Stimulated activated naive CD8-positive, alpha-beta T cell treated with anti-CD3 and anti-CD28 coated beads, Interleukin-15, amount 100 ng/mL, for 72 hours (primary cell): Measurements from ENCODE around the gene LCN6.

Source experiments
- ATAC-seq: fragments of 150-1000 bp; cut with Tn5 transposase; 2 replicates; pipeline ENCODE4 v1.10.0; 2021; ENCODE audit warnings: mild to moderate bottlenecking, moderate library complexity
- DNase-seq, 2 donors: peaks; one replicate each; pipeline ENCODE4 v3.0.0; 2021 to 2022
- H3K27ac Mint-ChIP-seq, 2 donors: one replicate each; pipeline ENCODE4 v1.8.0; 2022; ENCODE audit warnings: mild to moderate bottlenecking in 2 of 2, mixed read lengths in 2 of 2, moderate library complexity in 2 of 2
- H3K27me3 Mint-ChIP-seq: one replicate; pipeline ENCODE4 v1.8.0; 2022; ENCODE audit warnings: mixed read lengths
- H3K4me1 Mint-ChIP-seq: one replicate; pipeline ENCODE4 v1.8.0; 2022; ENCODE audit warnings: mild to moderate bottlenecking, mixed read lengths
- H3K4me3 Mint-ChIP-seq, 2 donors: one replicate each; pipeline ENCODE4 v1.8.0; 2022; ENCODE audit warnings: mild to moderate bottlenecking in 2 of 2, mixed read lengths in 2 of 2, moderate library complexity in 1 of 2
- H3K9me3 Mint-ChIP-seq, 2 donors: one replicate each; pipeline ENCODE4 v1.8.0; 2022; ENCODE audit warnings: mixed read lengths in 2 of 2

The LCN6 gene

DNA sequence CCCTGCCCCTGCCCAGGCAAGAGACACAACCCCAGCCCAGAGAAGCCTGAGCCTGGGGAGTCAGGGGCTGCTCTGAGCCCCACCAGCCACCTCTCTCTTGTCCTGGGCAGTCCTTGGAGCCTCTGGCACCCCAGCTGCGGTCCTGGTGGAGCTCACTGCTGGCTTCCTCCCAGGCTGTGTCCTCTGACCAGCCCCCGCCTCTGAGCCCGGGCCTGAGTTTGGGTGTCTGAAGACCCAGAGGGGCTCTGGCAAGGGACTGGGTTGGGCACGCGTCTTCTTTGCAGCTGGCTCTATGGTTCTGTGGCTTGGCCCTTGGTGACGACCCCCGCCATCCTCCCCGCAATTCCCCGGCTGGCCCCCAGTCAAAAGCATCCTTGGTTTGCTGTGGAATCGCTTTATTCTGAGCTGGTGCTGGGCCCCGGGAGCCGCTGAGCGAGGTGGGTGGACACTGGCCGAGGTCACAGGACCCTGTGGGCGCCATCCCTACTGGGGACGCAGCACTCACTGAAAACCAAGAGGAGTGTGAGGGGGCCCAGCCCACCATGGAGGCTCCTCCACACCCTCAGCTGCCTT is 4.6 kb downstream of the LCN6 start:
- peaks cover 39% of the 10 kb centered on the region for H3K4me1 Mint-ChIP-seq
- peaks cover 35% of the 10 kb centered on the region for H3K27me3 Mint-ChIP-seq
- ATAC-seq (no peak), DNase-seq (no peak)
- no peak overlapping the region for H3K27ac Mint-ChIP-seq
- H3K9me3 Mint-ChIP-seq: no peaks in the 10 kb centered on the region
- H3K4me3 Mint-ChIP-seq: no peak overlapping the region

DNA sequence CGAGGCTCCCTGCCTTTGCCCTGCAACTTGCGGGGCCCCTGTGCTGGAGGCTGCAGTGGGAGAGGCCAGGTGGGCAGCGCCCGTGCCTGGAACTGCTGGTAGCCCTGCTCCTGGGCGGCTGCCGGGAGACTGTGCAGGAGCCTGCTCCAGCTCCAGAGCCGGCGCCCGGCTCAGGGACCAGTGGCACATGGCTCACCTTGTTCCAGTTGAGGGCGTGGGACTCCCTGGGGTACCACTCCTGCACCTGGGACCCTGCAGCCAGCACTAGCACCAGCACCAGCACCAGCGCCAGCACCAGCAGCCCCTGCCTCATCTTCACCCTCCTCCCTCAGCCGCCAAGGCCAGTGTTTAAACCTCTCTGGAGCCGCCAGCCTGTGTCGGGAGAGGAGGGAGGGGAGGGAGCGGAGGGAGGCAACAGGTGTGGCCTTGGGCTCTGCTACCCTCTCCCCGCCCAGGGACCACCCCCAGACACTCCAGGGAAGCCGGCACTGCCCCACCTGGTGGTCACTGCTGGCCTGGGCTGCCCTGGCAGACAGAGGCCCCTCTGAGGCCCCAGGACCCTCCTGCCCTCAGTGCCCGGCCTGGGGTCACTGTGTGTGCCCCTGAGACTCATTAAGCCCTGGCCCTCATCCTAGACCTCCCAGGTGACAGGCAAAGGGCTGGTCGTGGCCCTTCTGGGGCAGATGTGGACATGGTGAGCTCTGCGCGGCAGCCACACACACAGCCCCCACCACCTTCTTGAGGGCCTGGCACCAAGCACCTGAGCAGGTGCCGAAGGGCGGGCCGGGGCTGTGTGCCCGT is 5.5 kb downstream of the LCN6 start, which contains the start of gene LCN10:
LCN10 (minus strand) TSS at position 350 of the 801 bp plus-strand sequence; CDS start at position 313, 37 bp downstream.
- H3K4me3 Mint-ChIP-seq: peak within 1 kb of the TSS; percentile 71 to 80
- H3K27ac Mint-ChIP-seq: peak within 1 kb of the TSS in 1 of 2 donors; percentile 27

DNA sequence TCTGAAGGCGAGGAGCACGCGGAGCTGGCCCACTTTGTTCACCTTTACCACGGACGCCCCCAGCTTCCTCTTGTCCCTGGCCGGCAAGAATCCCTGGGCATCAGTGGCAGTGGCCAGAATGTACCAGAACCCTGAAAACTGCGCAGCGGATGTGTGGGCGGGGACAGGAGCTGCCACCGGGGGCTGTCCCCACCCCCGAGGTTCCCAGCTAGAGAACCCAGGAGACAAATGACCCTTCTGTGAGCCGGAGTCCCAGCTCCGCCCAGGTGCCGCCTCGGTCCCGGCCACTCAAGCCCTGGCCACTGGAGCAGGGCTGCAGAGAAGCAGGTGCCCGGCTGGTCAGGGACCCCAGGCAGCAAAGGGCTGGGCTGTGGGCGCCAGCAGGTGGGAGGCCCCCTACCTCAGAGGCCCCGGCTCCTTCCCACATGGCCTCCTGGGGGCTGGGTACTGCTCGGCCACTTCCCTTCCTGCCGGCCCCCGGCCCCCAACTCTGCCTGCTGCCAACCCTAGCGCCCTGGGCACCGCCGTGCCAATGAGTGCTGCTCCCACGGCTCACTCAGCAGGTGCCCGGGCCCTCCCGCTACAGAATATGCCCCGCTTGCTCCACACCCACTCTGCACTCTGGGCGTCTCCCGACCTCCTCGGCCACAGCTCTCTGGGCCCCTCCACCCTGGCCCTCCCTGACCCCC is 6.3 kb downstream of the LCN6 start:
- DNase-seq: peak in 1 of 2 donors; percentile 57
- peaks cover 42% of the 10 kb centered on the region for H3K4me1 Mint-ChIP-seq
- peak overlapping the region in 1 of 2 donors; percentile 19 for H3K27ac Mint-ChIP-seq
- peaks cover 18% of the 10 kb centered on the region for H3K27me3 Mint-ChIP-seq
- H3K9me3 Mint-ChIP-seq: no peaks in the 10 kb centered on the region
- peak overlapping the region; percentile 71 to 80 for H3K4me3 Mint-ChIP-seq
- ATAC-seq: peak; percentile 62

More for the DNA sequence above, 5.5 kb downstream of the LCN6 start, which contains the start of gene LCN10:
- Mint-ChIP-seq H3K4me1 (peaks cover 42% of the 10 kb centered on the region), H3K9me3 (no peaks in the 10 kb centered on the region), H3K27me3 (peaks cover 26% of the 10 kb centered on the region)
- DNase-seq (no peak), ATAC-seq (no peak)

DNA sequence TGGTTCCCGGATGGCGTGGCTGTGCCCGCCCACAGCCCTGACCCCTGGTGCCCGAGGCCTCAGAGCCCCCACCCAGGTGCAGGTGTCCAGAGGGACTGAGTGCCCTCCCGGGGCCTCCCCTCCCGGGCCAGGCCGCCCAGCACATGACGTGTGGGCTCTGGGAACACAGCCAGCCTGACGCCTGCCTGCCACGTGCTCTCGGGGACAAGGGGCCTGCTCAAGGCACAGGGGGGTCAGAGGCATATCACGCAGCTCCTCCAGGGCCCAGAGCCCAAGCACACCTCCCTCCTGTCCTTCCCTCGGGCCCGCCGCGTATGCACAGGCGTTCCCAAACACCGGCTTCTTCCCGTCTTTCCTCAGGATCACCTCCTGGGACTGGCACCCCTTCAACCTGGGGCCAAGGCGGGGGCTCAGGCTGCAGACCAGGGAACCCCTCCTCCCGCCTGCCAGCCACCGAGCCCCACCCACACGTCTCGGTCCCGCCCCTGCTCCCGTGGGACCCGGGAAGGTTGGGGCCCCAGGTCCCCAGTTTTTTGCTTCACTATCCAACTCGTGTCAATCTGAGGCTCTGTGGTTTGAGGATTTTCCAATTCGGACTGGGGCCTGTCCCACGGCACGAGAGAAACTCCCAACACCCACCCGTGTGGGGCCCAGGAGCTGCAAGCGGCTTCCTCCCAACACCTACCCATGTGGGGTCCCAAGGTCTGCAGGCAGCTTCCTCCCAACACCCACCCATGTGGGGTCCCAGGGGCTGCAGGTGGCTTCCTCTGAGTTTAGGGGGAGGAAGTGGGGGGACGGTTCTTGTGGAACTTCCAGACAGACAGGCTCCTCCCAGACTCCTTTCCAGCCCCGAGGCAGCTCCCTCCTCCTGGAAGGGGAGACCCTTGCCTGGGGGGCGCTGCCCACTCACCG is 7.1 kb downstream of the LCN6 start:
- H3K4me3 Mint-ChIP-seq: peak overlapping the region; percentile 71 to 80
- H3K4me1 Mint-ChIP-seq: peaks cover 42% of the 10 kb centered on the region
- ATAC-seq (peak; percentile 28), DNase-seq (no peak)
- no peaks in the 10 kb centered on the region for H3K9me3 Mint-ChIP-seq
- H3K27ac Mint-ChIP-seq: peak overlapping the region; percentile 72 to 92
- peaks cover 15% of the 10 kb centered on the region for H3K27me3 Mint-ChIP-seq

DNA sequence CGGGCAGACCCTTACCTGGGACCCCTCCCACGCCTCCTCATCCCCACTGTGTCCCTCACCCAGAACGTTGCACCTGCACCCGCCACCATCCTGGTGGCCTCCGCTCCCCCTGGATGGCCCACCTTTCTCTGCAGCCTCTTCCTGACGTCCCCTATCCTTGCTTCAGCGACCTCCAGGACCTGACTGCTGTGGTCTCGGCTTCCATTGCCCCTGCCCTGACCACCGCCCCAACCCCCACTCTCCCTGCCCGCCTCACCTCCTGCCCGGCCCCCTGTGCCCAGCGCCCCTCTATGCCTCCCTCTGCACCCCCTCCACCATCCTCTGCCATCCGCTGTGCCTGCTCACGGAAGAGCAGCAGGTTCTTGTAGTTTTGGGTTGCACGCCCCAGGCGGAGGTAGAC is 7.8 kb downstream of the LCN6 start:
- peaks cover 15% of the 10 kb centered on the region for H3K27me3 Mint-ChIP-seq
- no peak for DNase-seq
- peak overlapping the region in 1 of 2 donors; percentile 76 for H3K27ac Mint-ChIP-seq

DNA sequence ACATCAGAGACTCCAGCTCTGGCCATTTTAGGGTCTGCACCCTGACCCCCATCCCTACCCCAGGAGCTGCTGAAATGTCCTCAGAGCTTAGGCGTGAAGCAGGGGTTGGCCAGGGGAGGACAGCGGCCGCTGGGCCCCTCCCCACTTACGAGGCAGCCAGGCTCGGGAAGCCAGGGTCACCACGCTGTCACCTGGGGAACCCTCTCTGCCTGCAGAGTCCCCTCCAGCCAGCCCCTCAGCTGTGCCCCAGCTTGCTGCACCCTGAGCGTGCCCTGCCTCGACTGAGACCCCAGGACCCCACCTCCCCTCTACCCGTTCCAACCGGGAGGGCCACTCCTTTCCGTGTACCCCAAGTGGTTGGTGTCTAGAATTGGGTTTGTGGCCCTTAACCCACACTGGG is 8.3 kb downstream of the LCN6 start:
- Mint-ChIP-seq H3K9me3 (no peaks in the 10 kb centered on the region), H3K27ac (no peak overlapping the region), H3K27me3 (peaks cover 15% of the 10 kb centered on the region), H3K4me3 (no peak overlapping the region), H3K4me1 (peaks cover 41% of the 10 kb centered on the region)
- DNase-seq (no peak), ATAC-seq (no peak)

More for the DNA sequence above, 7.8 kb downstream of the LCN6 start:
- Mint-ChIP-seq H3K9me3 (no peaks in the 10 kb centered on the region), H3K4me1 (peaks cover 42% of the 10 kb centered on the region), H3K4me3 (peak overlapping the region; percentile 15 to 31)
- no peak for ATAC-seq

DNA sequence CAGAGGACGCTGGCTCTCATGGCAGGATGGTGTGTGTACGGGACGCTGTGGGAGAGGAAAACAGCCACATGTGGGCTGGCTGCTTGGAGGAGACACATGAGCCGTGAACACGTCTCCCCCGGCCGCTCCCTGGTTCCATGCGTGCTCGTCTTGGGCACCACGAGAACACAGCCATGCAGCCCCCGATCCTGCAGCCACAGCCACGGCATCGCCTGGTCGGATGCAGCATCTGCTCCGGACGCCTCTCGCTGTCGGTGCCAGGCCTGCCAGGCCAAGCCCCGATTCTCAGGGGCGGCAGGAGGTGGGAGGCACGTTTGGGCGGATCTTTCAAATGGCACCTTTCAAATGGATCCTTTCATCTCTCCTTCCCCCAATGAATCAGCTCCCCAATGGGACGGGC is 8.8 kb downstream of the LCN6 start:
- H3K27me3 Mint-ChIP-seq: peaks cover 15% of the 10 kb centered on the region
- no peak overlapping the region for H3K27ac Mint-ChIP-seq
- H3K9me3 Mint-ChIP-seq: no peaks in the 10 kb centered on the region
- peaks cover 44% of the 10 kb centered on the region for H3K4me1 Mint-ChIP-seq
- ATAC-seq (no peak), DNase-seq (no peak)
- no peak overlapping the region for H3K4me3 Mint-ChIP-seq

DNA sequence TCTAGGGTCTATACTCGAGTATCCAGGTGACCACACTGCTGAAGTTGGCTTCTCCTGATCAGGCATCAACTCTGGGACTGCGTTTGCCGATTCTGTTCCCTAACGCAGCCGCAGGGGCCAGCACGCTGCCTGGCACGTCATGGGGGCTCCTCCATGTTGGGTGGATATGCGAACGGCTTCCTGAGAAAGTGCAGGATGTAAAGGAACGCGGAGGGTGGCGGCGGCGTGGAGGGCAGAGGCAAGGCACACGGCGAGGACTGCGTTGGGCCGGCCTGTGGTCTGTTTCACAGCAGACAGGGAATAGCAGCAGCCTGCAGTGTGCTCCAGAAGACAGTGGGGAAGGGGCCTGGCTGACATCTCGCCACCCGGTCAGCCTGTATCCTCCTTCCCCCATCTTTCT is 9.4 kb downstream of the LCN6 start:
- H3K27ac Mint-ChIP-seq: no peak overlapping the region
- H3K4me3 Mint-ChIP-seq: no peak overlapping the region

DNA sequence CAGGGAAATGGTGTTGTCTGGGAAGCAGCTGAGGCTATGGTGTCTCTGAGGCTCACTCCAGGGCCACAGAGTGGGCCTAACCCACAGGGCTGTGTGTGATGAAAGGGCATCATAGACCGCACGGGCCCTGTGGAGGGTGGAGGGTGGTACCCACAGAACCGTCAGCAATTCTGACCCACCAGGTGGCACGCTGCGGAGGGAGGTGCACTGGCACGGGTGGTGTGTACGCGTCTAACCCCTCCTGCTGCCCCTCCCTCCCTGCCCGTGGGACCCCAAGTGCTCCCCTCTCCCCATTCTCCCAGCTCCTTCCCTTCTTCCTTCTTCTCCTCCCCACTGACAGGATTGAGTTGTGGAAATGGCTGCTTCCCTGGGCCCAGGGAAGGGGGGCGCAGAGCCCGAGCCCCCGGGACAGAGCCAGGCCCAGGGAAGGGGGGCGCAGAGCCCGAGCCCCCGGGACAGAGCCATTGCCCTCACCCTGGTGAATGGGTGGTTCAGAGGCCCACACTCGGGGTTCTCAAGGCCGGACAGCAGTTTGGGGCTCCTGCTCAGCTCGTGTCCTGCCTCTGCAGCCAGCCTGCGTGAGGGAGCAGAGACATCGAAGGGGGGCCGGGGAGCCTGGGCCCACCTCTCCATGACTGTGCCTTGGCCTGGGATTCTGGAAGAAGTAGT is 12.4 kb downstream of the LCN6 start:
- ATAC-seq (peak; percentile 16), DNase-seq (no peak)
- H3K27ac Mint-ChIP-seq: no peak overlapping the region
- peaks cover 46% of the 10 kb centered on the region for H3K4me1 Mint-ChIP-seq
- no peak overlapping the region for H3K4me3 Mint-ChIP-seq
- H3K27me3 Mint-ChIP-seq: no peaks in the 10 kb centered on the region
- no peaks in the 10 kb centered on the region for H3K9me3 Mint-ChIP-seq

More for the DNA sequence above, 9.4 kb downstream of the LCN6 start:
- H3K4me1 Mint-ChIP-seq: peaks cover 49% of the 10 kb centered on the region
- no peaks in the 10 kb centered on the region for H3K9me3 Mint-ChIP-seq
- H3K27me3 Mint-ChIP-seq: peaks cover 13% of the 10 kb centered on the region
- ATAC-seq (no peak), DNase-seq (no peak)

DNA sequence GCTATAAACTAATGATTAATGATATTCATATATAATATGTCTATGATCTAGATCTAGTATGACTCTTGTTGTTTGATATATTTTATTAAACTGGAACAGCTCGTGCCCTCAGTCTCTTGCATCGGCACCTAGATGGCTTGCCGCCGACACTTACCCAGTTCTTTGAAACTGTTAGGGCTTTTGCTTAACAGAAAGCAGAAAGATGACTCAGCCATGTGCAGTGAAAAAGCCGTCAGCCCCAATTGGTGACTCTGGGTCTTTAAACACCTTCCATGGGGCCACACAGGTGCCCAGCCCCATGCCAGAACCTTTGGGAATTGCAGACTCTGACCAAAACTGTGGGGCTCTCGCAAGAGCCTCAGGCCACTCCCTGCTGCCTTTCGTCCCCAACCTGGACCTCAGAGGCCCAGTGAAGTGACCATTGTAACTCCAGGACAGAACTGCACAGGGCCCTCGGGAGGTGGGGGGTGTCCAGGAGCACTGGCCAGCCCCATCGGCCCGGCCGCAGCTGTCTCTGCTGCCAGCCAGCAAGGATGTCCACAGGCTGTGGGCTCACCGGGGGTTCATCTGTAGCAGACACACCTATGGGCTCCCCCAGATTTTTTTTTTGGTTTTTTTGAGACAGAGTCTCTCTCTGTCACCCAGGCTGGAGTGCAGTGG is 13.4 kb downstream of the LCN6 start:
- H3K4me3 Mint-ChIP-seq: no peak overlapping the region
- DNase-seq (no peak), ATAC-seq (peak; percentile 70)
- no peaks in the 10 kb centered on the region for H3K27me3 Mint-ChIP-seq
- peaks cover 38% of the 10 kb centered on the region for H3K4me1 Mint-ChIP-seq
- H3K27ac Mint-ChIP-seq: no peak overlapping the region
- H3K9me3 Mint-ChIP-seq: no peaks in the 10 kb centered on the region

DNA sequence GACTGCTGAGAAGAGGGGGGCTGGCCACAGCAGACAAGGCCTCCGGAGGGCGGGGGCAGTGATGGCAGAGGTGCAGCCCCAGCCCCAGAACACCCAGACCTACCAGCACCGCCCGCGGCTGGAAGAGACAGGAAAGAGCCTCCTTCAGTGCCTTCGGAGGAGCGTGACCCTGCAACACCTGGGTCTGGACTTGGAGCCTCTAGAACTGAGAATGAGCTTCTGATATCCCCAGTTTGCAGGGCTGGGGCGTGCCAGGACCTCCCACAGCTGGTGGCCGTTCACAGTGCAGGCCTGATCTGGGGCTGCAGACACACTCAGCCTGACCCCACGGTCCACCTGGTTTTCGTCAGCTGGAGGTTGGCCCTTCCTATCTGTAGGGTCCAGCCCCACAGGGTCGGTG is 14.7 kb downstream of the LCN6 start:
- no peak for ATAC-seq
- no peak for DNase-seq
- no peaks in the 10 kb centered on the region for H3K9me3 Mint-ChIP-seq
- peaks cover 37% of the 10 kb centered on the region for H3K4me1 Mint-ChIP-seq
- no peaks in the 10 kb centered on the region for H3K27me3 Mint-ChIP-seq
- H3K4me3 Mint-ChIP-seq: no peak overlapping the region
- no peak overlapping the region for H3K27ac Mint-ChIP-seq

DNA sequence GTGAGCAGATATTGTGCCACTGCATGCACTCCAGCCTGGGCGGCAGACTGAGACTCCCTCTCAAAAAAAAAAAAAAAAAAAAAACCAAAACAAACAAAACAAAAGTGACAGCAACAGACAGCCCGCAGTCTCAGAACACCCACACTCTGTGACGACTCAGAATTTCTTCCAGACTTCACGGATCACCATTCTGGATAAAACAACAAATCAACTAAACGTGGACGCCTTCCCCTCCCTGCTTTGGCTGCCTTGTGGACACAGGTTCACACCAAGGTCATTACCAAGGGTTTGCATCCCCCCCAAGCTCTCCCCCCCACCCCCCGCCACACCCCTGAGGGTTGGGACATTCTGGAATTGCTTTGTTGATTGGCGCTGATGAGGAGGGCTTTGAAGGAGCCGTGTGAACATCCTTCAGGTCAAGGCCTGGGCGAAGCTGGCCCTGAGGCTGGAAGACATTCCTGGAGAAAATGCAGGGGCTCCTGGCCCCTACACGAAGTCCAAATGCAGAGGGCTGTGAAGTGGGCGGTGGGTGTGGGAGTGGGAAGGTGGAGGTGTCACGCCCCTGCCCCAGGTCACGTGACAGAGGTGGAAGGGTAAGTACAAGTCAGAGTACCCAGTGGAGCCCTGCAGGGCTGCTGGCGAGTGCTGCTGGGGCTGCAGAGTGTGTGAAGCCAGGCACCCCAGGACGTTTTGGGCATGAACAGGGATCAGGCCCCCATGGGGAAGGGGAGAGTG is 15.7 kb downstream of the LCN6 start:
- ATAC-seq (no peak), DNase-seq (no peak)
- Mint-ChIP-seq H3K9me3 (no peaks in the 10 kb centered on the region), H3K4me1 (peaks cover 34% of the 10 kb centered on the region), H3K27ac (no peak overlapping the region), H3K27me3 (no peaks in the 10 kb centered on the region), H3K4me3 (no peak overlapping the region)

DNA sequence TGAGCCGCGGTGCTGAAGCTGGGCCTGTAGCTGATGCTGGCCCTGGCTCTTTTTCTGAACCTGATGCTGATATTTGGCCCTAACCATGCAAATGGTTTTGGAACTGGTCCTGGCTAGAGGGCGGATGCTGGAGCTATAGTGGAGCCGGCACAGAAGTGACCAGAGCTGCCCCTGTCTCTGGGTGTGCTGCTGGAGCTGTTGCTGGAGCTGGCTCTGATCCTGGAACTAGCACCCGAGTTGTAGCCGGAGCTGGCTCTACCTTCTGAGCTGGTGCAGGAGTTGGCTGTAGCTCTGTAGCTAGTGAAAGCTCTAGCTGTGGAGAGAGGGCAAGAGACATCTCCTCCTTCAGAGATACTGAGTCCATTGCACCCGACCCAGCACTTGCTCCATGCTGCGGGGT is 18.4 kb downstream of the LCN6 start:
- Mint-ChIP-seq H3K4me3 (peak overlapping the region; percentile 67 to 69), H3K9me3 (no peaks in the 10 kb centered on the region), H3K4me1 (peaks cover 55% of the 10 kb centered on the region), H3K27ac (no peak overlapping the region), H3K27me3 (no peaks in the 10 kb centered on the region)
- DNase-seq (no peak), ATAC-seq (no peak)

DNA sequence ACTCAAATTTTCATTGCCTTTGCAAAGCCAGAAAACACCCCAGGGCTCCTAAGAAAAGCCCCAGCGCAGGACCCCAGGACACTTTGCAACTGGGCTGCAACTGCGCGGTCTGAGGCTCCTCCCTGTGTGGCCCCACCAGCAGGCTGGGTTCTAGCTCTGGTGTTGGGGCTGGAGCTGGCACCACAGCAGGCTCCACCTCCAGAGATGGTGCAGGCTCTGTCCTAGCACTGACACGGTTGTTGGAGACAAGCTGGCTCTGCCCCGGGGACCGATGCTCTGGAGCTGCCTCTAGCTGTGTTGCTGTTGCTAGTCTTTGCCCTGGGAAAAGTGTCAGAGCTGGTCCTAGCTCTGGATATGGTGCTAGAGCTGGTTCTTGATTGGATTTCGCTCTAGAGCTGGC is 19.2 kb downstream of the LCN6 start:
- peak overlapping the region; percentile 67 to 69 for H3K4me3 Mint-ChIP-seq
- peaks cover 55% of the 10 kb centered on the region for H3K4me1 Mint-ChIP-seq
- ATAC-seq (no peak), DNase-seq (no peak)
- no peaks in the 10 kb centered on the region for H3K9me3 Mint-ChIP-seq
- H3K27ac Mint-ChIP-seq: no peak overlapping the region
- no peaks in the 10 kb centered on the region for H3K27me3 Mint-ChIP-seq
